ENCODE results near the gene OR52E4.

DNA sequence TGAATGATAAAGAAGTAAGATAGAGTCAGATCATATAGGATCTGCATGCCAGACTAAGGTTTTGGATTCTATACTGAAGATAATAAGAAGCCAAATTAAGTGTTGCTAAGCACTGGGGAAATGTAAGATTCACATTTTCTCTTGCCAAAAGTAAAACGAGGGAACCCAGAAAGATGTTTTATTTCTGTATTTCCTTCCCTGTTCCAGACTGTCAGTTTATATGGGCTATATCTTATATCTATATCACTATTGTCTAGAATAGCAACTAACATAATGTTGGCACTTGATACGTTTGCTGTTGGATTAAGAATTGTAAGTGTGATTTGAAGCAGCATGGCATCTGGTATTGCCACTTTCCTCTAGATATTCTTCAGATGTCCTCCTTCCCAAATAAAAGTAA lies 47.0 kb upstream of the OR52E4 start:
- TF ChIP-seq, protein P1, sequence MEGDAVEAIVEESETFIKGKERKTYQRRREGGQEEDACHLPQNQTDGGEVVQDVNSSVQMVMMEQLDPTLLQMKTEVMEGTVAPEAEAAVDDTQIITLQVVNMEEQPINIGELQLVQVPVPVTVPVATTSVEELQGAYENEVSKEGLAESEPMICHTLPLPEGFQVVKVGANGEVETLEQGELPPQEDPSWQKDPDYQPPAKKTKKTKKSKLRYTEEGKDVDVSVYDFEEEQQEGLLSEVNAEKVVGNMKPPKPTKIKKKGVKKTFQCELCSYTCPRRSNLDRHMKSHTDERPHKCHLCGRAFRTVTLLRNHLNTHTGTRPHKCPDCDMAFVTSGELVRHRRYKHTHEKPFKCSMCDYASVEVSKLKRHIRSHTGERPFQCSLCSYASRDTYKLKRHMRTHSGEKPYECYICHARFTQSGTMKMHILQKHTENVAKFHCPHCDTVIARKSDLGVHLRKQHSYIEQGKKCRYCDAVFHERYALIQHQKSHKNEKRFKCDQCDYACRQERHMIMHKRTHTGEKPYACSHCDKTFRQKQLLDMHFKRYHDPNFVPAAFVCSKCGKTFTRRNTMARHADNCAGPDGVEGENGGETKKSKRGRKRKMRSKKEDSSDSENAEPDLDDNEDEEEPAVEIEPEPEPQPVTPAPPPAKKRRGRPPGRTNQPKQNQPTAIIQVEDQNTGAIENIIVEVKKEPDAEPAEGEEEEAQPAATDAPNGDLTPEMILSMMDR (IDR thresholded peaks at IDR 0.05 in 2 of 3, conservative IDR thresholded peaks at IDR 0.05 in 1 of 3; ENCODE audit: control insufficient read depth in 2 of 3, extremely low read depth in 1 of 3, insufficient read depth in 1 of 3, low read depth in 3 of 3, low read length in 3 of 3), result no peak
- TF ChIP-seq NR2C2 (IDR thresholded peaks at IDR 0.05; ENCODE audit: borderline replicate concordance, control insufficient read depth, insufficient read length, low read depth) (no peak), SUZ12 (IDR thresholded peaks at IDR 0.05; ENCODE audit: unreplicated experiment) (no peak), NBN (IDR thresholded peaks at IDR 0.05) (no peak)
- TF ChIP-seq, protein P2, sequence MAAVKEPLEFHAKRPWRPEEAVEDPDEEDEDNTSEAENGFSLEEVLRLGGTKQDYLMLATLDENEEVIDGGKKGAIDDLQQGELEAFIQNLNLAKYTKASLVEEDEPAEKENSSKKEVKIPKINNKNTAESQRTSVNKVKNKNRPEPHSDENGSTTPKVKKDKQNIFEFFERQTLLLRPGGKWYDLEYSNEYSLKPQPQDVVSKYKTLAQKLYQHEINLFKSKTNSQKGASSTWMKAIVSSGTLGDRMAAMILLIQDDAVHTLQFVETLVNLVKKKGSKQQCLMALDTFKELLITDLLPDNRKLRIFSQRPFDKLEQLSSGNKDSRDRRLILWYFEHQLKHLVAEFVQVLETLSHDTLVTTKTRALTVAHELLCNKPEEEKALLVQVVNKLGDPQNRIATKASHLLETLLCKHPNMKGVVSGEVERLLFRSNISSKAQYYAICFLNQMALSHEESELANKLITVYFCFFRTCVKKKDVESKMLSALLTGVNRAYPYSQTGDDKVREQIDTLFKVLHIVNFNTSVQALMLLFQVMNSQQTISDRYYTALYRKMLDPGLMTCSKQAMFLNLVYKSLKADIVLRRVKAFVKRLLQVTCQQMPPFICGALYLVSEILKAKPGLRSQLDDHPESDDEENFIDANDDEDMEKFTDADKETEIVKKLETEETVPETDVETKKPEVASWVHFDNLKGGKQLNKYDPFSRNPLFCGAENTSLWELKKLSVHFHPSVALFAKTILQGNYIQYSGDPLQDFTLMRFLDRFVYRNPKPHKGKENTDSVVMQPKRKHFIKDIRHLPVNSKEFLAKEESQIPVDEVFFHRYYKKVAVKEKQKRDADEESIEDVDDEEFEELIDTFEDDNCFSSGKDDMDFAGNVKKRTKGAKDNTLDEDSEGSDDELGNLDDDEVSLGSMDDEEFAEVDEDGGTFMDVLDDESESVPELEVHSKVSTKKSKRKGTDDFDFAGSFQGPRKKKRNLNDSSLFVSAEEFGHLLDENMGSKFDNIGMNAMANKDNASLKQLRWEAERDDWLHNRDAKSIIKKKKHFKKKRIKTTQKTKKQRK (IDR thresholded peaks at IDR 0.05; ENCODE audit: low read depth, low read length), result no peak

Measured in GM12878 (cell line).